IPS-11a (cell line): Measurements from ENCODE around the gene ABCA1.
"Not testable (repeated sequence)": the region's sequence is repeated elsewhere in the genome, so short reads cannot be mapped to it uniquely, and the experiment has no call there.

ENCODE experiments used
- H3K4me3 ChIP-seq: one replicate; pipeline ENCODE4 v1.5.1; 2013; ENCODE audit warnings: low read depth, low read length, control low read depth

ABCA1 gene

GRCh38 chr9:104769655-104770054 lies 158.3 kb downstream of the ABCA1 start:
- no peak overlapping the region for H3K4me3 ChIP-seq

DNA sequence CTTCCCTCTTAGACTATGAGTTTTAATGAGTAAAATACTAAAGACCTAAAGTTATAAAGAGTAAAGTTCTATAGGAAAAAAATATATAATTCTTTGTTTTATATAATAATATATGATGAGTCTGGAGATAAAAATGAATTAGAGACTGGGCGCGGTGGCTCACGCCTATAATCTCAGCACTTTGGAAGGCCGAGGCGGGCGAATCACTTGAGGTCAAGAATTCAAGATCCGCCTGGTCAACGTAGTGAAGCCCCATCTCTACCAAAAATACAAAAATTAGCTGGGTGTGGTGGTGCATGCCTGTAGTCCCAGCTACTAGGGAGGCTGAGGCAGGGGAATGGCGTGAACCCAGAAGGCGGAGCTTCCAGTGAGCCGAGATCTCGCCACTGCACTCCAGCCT lies 158.9 kb downstream of the ABCA1 start:
- not testable (repeated sequence) for H3K4me3 ChIP-seq

GRCh38 chr9:104767507-104767906 lies 160.4 kb downstream of the ABCA1 start:
- no peak overlapping the region for H3K4me3 ChIP-seq

DNA sequence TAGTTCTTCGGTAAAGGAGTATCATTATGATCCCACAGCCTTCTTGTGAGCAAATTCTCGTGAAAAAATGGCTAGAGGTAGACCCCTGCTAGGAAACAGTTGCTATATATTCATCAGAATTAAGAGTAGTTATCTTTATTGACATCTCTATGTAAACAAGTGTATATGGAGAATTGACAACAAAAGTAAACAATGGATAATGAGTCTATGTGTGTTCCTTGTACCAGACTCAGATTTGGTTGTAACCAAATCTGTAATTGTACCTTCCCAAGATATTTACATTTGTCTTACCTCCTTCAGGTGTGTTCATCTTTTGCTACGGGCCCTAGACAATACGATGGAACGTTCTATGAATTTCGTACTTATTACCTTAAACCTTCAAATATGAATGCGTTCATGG lies 161.9 kb downstream of the ABCA1 start:
- H3K4me3 ChIP-seq: no peak overlapping the region

DNA sequence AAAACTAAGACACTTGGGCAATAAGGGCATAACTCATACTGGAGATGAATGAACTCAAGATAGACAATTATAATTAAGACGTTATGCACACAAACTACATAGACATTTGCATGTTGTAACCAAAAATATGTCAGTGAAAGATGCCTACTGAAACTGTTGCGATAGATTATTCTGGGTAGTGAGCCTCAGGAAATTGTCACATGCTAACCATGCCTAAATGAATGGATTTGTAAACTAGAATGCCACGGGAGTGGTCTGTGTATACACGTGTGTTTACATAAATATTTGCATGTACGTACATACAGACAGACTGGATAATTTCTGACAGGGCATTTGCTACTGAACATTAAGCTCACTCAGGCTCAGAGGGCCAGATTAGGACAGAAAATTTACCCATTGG lies 162.8 kb downstream of the ABCA1 start:
- H3K4me3 ChIP-seq: no peak overlapping the region

GRCh38 chr9:104758974-104759373 lies 169.0 kb downstream of the ABCA1 start:
- no peak overlapping the region for H3K4me3 ChIP-seq

- no peak overlapping the region for H3K4me3 ChIP-seq
These were observed 177.7 kb downstream of the ABCA1 start for GRCh38 chr9:104750185-104750767.

DNA sequence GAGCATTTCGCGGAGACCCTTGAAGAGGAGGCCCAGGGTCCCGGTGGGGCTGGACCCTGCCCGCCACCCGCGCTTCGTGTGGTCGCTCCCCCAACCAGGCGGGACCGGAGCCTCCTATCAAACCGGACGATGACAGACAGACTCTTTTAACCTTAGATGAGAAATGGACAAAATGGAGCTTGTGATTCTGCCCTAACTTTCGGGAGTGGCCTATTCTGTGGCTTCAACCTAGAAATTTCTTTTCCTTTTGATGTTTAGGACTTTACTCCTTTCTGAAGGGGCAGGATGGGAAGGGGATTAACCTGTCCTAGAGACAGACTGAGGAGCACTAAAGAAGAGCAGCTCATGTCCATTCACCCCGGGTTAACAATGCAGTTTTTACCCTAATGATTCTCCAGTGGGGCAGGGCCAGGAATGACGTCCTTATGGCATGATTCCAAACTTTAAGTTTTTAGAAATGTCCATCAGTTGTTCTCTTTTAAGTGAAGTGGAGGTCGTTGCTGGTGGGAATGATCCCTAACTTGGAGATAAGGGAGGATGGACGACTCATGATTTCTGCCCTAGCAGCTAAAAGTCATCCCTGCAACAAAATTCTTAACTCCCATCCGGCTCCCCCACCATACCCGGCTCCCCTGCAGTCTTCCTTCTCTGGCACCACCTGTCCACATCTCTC lies 179.5 kb downstream of the ABCA1 start:
- peak overlapping the region; percentile 88 for H3K4me3 ChIP-seq

DNA sequence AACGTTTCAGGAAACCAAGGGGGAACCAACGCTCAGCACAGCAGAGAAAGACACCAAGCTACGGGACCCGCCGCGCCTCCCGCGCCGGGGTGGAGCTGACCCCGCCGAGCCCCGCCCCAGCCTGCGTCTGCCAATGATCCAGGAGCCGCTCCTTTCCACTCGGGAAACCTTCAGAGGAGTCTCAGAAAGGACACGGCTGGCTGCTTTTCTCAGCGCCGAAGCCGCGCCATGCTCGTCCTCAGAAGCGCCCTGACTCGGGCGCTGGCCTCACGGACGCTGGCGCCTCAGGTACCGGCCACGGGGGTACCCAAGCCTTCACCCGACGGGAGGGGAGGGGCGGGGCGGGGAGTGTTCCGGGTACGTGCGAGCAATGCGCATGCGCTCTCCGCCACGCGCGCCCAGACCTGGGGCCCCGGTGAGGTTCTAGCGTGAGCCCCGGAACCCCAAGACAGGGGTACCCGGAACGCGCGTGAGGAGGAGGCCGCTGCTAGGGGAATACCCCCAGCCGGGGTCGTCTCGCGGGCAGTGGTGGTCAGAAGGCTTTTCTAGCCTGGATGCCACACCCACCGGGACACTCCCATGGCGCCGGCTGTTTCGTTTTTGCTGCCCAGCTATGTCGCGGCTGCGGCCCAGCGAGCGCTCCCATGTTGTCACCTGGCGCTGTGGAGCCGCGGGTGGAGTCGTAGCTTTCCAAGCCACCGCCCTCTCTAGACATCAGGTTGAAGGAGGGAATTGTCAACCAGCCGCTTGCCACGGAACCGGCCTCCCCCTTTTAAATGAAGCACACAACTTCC lies 180.2 kb downstream of the ABCA1 start, which contains the start of gene NIPSNAP3A:
Gene NIPSNAP3A (plus strand): TSS at position 119 of the 794 bp plus-strand sequence. CDS start 110 bp downstream, at position 229.
- peak within 1 kb of the TSS; percentile 88 for H3K4me3 ChIP-seq

DNA sequence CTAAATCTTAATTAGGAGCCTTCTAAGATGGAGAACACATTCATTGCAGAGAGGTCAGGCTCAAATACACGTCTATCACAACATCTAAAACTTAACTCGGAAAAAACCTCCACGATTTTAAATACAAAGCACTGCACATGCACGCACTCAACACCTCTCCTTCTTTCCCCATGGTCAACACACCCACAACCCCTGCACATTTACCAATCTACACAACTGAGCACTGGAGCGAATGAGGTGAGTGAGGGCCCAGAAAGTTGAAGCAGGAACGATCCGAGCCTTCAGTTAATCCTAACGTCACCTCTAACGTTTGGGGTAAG lies 180.8 kb downstream of the ABCA1 start:
- peak overlapping the region; percentile 88 for H3K4me3 ChIP-seq

GRCh38 chr9:104746798-104747197 lies 181.2 kb downstream of the ABCA1 start:
- H3K4me3 ChIP-seq: peak overlapping the region; percentile 88

DNA sequence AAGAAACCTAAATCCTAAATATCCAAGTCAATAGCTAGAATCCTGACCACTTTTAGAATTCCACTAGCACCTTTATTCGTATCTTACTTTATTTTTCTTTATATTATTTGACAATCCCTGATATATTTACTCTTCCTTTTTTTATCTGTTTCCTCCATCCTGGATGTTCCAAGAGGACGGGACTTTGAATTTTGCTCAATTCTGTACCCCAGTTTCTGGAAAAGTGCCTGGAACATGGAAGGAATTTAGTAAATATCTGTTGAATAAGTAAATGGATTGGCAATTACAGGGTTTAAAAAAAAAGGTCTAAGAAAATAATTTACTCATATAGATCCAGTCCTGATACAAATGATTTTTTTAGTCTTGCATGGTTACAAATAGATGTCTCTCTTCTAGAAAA lies 181.7 kb downstream of the ABCA1 start:
- no peak overlapping the region for H3K4me3 ChIP-seq

GRCh38 chr9:104745852-104746251 lies 182.1 kb downstream of the ABCA1 start:
- no peak overlapping the region for H3K4me3 ChIP-seq

GRCh38 chr9:104743376-104743985 lies 184.5 kb downstream of the ABCA1 start:
- H3K4me3 ChIP-seq: no peak overlapping the region

DNA sequence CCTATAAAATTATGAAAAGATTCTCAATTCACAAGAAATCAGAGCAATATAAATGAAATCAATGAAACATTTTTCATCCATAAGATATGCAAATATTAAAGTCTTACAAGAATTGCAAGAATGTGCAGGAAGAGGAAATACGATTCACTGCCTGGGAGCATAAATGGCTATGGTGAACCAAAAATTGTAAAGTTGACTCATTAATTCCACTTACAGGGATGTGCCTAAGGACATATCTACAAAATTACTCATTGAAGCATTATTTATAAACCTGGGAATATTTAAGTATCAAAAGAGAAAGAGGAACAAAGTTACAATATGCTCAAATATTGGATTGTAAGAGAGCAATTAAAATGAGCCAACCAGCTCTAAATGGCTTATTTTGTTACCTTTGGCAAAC lies 187.3 kb downstream of the ABCA1 start:
- no peak overlapping the region for H3K4me3 ChIP-seq

- H3K4me3 ChIP-seq: no peak overlapping the region
These were observed 189.5 kb downstream of the ABCA1 start for GRCh38 chr9:104738452-104738851.
